Epidermal melanocyte (primary cell): Measurements from ENCODE around the gene AKNA.
A peak's percentile ranks its signal among the peaks of the same experiment; 100 is the strongest.

ENCODE experiments used
- DNase-seq: peaks from one replicate; pipeline ENCODE4 v3.0.0; 2011; ENCODE audit warnings: low spot score; ENCODE audit not compliant: insufficient read length

AKNA gene

DNA sequence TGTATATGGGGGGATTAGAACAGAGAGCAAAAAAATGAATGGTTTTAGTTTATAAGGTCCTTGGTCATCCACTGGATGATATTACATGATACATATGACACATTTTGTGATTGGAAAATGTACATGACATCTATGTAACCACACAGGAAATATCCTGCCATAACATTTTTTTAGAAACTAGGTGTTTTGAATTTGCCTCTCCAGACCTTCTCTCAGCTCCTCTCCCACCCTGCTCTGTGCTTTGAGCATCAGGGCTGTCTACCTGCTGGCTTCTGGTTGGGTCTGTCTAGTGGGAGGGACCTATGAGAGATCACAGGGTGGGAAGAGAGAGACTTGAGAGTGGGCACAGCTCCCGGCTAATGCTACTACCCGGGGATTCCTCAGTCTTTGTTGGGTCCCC, 24.4 kb downstream of the AKNA start:
- no peak for DNase-seq

DNA sequence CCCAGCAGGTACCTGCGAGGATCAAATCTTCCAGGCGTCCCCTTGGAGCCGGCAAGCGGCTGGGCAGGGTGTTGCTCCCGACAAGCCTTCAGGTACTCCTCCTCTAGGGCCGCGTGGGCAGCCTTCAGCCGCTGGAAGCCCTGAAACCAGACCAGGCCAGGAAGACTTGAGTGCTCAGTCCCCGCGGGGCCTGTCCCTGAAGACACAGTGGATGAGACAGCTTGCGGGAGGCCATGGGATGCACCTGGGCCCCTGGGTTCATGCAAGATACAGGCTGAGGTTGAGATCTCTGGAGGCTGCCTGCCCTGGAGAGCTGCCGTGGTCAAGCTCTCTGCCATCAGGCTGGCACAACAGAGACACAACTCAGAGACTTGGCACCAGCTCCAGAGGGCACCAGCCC, 25.4 kb downstream of the AKNA start:
- no peak for DNase-seq

DNA sequence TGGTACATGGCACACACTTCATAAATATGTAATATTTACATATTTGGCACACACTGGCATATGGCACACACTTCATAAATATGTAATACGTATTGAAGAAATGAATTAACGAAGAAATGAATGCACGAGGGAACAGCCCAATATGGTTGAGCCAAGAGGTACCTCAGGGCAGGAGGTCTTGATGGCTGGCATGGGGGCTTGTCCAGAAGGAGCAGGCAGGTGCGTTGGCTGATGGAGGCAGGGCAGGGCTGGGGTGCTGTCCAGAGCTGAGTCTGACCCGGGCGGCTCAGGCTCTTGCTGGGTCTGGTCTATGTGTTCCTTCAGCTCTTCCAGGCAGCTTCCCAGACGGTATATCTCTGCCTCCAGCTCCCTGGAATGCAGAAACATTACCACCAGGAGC, 26.2 kb downstream of the AKNA start:
- no peak for DNase-seq

- DNase-seq, result no peak
Observed at GRCh38 chr9:114359801-114360200, 28.0 kb downstream of the AKNA start.

GRCh38 chr9:114357911-114358328, 29.9 kb downstream of the AKNA start:
- DNase-seq, result no peak

DNA sequence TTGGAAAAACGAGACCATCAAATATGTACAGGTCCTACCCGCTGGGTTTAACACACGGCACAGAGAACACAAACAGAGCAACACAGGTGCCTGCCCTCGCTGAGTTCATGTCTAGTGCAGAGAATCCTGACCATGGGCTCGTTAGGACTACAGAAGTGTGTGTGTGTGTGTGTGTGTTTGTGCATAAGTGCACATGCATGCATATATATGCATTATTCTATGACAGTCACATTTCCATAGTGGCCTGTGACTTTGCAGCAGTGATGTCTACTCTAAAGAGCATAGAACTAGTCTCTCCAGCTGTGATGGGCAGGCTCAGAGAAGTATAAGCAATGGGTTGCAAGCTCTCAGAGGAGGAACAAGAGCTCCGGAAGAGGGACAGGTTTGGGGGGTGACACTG, 30.4 kb downstream of the AKNA start:
- no peak for DNase-seq

GRCh38 chr9:114356792-114357191, 31.0 kb downstream of the AKNA start:
- DNase-seq, result no peak

- no peak for DNase-seq
Observed at GRCh38 chr9:114355821-114356220, 32.0 kb downstream of the AKNA start.

DNA sequence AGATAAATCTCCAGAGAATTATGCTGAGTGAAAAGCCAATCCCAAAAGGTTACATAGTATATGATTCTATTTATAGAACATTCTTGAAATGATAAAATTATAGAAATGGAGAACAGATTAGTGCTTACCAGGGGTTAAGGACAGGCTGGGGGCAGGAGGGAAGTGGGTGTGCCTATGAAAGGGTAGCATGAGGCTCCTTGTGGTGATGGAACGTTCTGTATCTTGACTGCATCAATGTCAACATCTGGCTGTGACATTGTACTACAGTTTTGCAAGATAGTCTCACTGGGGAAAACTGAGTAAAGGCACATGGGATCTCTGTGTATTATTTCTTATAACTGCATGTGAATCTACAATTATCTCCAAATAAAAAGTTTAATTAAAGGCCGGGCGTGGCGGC, 35.9 kb downstream of the AKNA start:
- no peak for DNase-seq

- no peak for DNase-seq
Observed at GRCh38 chr9:114350636-114351401, 37.0 kb downstream of the AKNA start.

DNA sequence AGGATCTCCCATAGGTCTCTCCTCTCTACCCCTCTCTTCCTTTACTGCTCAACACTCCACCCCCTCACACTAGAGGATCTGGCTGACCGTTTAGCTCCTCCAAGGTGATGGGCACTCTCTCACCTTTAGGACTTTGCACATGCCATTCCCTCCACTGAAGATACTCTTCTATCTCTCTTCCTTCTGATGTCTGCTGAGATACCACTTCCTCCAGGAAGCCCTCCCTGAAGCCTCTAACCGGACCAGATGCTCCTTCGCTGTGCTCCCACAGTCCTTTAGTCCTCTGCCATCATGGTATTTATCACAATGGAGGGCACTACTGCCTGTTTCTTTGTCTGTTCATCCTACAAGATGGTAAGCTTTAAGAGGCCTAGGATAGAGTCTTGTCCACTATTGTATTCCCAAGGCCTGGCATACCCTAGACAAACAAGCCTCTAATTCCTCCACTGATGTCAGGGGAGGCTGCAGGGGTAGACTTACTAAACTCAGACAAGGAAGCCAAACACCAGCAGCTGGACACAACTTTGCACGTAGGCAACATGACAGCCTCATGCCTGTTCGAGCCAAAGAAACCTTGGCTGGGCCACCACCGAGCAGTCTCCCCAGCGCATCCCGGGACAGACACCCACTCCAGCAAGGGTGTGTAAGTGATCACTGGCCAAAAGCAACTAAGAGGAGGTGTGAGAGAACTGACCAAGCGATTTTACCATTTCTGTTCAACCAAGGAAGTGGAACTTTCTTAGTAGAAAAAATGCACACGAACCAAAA, 37.9 kb downstream of the AKNA start:
- no peak for DNase-seq

DNA sequence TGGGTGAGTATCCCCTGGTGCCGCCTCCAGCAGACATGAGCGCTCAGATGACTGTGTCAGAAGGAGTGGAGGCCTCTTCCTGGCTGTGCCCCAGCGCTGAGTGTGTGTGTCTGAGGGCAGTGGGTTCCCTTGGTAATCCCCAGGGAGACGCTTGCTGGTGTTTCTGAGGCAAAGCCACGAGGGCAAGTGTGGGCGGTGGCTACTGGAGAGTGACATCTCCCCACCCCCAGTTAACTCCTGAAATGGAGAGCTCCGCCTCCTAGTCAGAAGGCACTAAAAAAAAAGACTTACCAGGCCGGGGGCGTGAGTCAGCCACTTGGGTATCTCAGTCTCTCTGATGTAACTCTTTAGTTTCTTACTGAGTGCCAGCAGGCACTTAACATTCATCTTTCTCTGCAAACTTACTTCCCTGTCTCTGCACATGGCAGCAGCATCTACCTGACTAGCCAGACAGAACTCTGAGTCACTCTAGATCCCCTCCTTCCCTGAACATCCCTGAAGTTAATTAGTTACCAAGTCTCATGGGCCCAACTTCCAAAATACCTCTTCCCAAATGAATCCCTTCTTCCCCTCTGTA, 38.8 kb downstream of the AKNA start:
- DNase-seq, result peak; percentile 82

DNA sequence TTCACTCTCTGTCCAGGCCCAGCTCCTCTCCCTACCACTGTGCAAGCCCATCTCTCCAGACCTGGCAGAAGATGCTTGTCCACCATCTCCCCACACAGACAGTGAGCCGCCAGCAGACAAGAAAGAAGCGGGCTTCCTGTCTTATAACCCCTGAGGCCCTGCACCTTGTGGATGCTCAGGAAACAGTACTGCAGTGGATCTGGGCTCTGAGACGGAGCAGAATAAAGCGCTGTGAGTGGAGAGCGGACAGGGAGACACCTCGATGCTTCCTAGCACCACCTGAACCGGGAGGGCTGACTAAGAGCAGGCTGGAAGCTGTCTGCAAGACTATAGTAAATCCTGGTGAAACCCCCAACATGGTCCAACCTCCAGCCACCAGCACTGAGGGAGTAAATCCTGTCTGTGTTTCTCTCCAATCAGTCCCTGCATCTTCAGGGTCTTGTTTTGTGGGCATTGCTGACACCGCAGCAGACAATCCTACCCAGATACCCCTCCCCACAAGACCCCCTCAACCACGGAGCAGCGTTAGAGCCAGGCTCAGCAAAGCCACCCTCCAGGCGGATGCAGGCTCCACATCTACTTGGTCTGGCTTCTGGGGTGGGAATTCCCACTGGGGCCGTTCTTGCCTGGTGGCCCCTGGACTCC, 39.4 kb downstream of the AKNA start:
- peak; percentile 12 for DNase-seq

DNA sequence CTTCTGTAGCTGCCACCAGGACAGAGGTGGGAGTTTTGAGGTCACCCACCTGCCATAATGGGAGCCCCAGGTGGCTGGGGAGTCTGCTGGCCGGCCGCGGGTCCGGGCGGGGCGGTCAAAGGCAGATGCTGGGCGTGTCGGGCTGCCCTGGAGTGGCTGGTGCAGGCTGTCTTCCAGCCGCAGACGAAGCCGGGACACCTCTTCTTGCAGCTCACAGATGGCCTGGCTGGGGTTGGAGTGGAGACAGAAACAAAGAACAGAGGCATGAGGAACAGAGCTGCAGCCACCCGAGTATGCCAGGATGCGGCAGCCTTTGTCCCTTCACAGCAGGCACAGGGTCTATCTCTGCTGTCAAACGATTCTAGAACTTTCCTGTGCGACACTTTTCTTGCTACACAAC, 40.1 kb downstream of the AKNA start:
- no peak for DNase-seq

- no peak for DNase-seq
Observed at GRCh38 chr9:114346146-114346545, 41.6 kb downstream of the AKNA start.

- peak; percentile 13 for DNase-seq
Observed at GRCh38 chr9:114345493-114346065, 42.2 kb downstream of the AKNA start.

DNA sequence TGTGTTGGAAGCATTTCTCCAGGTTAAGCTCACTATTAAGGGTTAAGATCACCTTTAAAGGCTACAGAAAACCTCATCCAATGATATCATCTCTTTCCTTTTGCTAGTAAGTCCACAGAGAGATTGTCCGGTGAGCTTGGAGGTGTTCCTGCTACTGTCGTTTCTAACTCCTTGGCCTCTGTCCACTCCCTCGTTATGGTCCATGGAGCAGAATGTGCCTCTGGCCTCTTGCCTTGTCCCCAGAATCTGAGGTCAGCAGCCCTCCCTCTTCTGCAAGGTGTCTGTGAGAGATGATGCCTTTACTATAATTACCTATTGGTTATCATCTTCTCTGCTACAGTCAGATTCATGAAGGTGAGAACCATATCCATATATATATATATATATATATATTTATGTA, 43.1 kb downstream of the AKNA start:
- DNase-seq, result no peak

DNA sequence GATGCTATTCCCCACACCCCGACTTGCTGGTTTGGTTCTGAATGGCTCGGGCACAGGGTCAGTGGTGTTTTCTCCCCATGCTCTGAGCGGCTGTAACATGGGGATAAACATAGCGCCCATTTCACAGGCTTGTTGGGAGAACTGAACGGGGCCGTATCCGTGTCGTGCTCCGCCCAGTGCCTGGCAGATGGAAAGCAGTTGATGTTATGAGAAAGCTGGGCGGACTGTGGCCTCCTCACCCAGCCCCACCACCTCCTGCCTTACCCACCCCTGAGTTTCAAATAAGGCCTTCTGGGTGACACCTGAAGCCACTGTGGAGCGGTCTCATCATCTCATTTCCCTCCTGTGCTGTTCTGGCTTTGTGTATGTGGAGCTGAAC, 43.6 kb downstream of the AKNA start:
- no peak for DNase-seq

GRCh38 chr9:114343471-114344187, 44.2 kb downstream of the AKNA start:
- DNase-seq, result peak; percentile 8

- peak; percentile 8 for DNase-seq
Observed at GRCh38 chr9:114342755-114343440, 44.9 kb downstream of the AKNA start.
